ENCODE results near the gene RNF146. TPM values are rescaled to one million over a fixed set of nuclear protein-coding genes. Genes with fewer than 3 reads are reported as not detected.
A peak's percentile ranks its signal among the peaks of the same experiment; 100 is the strongest.

RNF146 gene
- total and polyA plus RNA-seq, 2 of the 13 experiments (the other 11 are each of a cell fraction or from before 2014, with no cell fraction given), result 18.8 to 27.6 TPM

GRCh38 chr6:127266178-127266891 lies at the start of gene RNF146 (continued):
- 0 out of 2 replicates have a peak, but pooled peaks have one; percentile 6 for TF ChIP-seq ZBTB43 (CRISPR knock-in tag; conservative IDR thresholded peaks at IDR 0.05)
- 0 out of 2 replicates have a peak, but pooled peaks have one; percentile 20 for TF ChIP-seq ZNF331 (CRISPR knock-in tag; IDR thresholded peaks at IDR 0.05)
- TF ChIP-seq NAIF1 (CRISPR knock-in tag; IDR thresholded peaks at IDR 0.05; ENCODE audit: borderline replicate concordance), result no peak
- 0 out of 2 replicates have a peak, but pooled peaks have one; percentile 47 for TF ChIP-seq GMEB2 (CRISPR knock-in tag; IDR thresholded peaks at IDR 0.05; ENCODE audit: low read depth)
- TF ChIP-seq ZNF510 (CRISPR knock-in tag; IDR thresholded peaks at IDR 0.05; ENCODE audit: low read depth), result no peak; the same call in 1 of the 2 replicates
- TF ChIP-seq ATF4 (CRISPR knock-in tag; IDR thresholded peaks at IDR 0.05), result peak in 1 of 2 experiments; percentile 18; a peak in 1 of 4 replicates
- TF ChIP-seq FOXJ3 (CRISPR knock-in tag; IDR thresholded peaks at IDR 0.05; ENCODE audit: borderline replicate concordance), result no peak
- TF ChIP-seq ZNF557 (CRISPR knock-in tag; IDR thresholded peaks at IDR 0.05), result no peak
- TF ChIP-seq ZNF343 (CRISPR knock-in tag; IDR thresholded peaks at IDR 0.05), result no peak
- no peak for TF ChIP-seq ZNF256 (CRISPR knock-in tag; conservative IDR thresholded peaks at IDR 0.05)
- no peak for TF ChIP-seq ZFYVE20 (CRISPR knock-in tag; IDR thresholded peaks at IDR 0.05; ENCODE audit: borderline replicate concordance, low read depth)
- TF ChIP-seq IRF2 (CRISPR knock-in tag; IDR thresholded peaks at IDR 0.05), result peak; percentile 64; the same call in 1 of the 2 replicates
- no peak; the same call in 1 of the 2 replicates for TF ChIP-seq CCDC6 (CRISPR knock-in tag; IDR thresholded peaks at IDR 0.05)
- peak; percentile 66; the same call in 1 of the 2 replicates for TF ChIP-seq HINFP (CRISPR knock-in tag; IDR thresholded peaks at IDR 0.05; ENCODE audit: low read depth)
- no peak for TF ChIP-seq SPEN (CRISPR knock-in tag; IDR thresholded peaks at IDR 0.05; ENCODE audit: low read depth)
- TF ChIP-seq RXRB (CRISPR knock-in tag; IDR thresholded peaks at IDR 0.05; ENCODE audit: borderline replicate concordance), result peak; percentile 9; the same call in 1 of the 2 replicates
- no peak for TF ChIP-seq CEBPB (IDR thresholded peaks at IDR 0.05; ENCODE audit: borderline replicate concordance, low read depth, low read length)
- TF ChIP-seq TFE3 (CRISPR knock-in tag; IDR thresholded peaks at IDR 0.05), result peak; percentile 74; the same call in 1 of the 2 replicates
- peak; percentile 44; the same call in 1 of the 2 replicates for TF ChIP-seq ZNF766 (CRISPR knock-in tag; IDR thresholded peaks at IDR 0.05; ENCODE audit: borderline replicate concordance)
